GM12878 (cell line): ENCODE measurements around the gene HSF5. TPM values are rescaled to one million over a fixed set of nuclear protein-coding genes. Genes with fewer than 3 reads are reported as not detected.

Experiments
- ATAC-seq: fragments of 200-7000 bp; cut with Tn5 transposase; 3 replicates; pipeline ENCODE4 v1.9.1; 2020; ENCODE audit warnings: mild to moderate bottlenecking, moderate library complexity
- BruUV-seq: library from RNA; stranded (reverse); fragments of 400-500 nt; replicated peaks from 2 replicates; lab custom pipeline; 2021; lab: Mats Ljungman, UMichigan
- CTCF ChIA-PET: fragments of 300-600 bp; sonication (Branson Sonifier 250); formaldehyde crosslinking; extraction: SDS; loops from one replicate; lab custom pipeline; 2021; ENCODE audit warnings: inconsistent platforms; lab: Yijun Ruan, JAX
- POLR2A ChIA-PET: fragments of 350-600 bp; formaldehyde crosslinking; extraction: SDS; loops from one replicate; lab custom pipeline; 2021; ENCODE audit warnings: inconsistent platforms; lab: Charles Lee
- RAD21 ChIA-PET: fragments of 300-600 bp; sonication (Branson Sonifier 250); formaldehyde crosslinking; loops from one replicate; lab custom pipeline; 2023; ENCODE audit warnings: antibody characterized with exemption; ENCODE audit not compliant: unreplicated experiment; lab: Charles Lee
- SMC1A ChIA-PET: fragments of 300-600 bp; sonication (Branson Sonifier 250); formaldehyde crosslinking; loops from one replicate; lab custom pipeline; 2023; ENCODE audit not compliant: unreplicated experiment, uncharacterized antibody; lab: Charles Lee
- DNase-seq: peaks from one replicate; pipeline ENCODE4 v3.0.0-alpha.2; 2011; ENCODE audit warnings: low read depth, low spot score
- FAIRE-seq: peaks from 3 replicates; lab custom pipeline; 2011; peaks lifted over from hg19 to GRCh38; lab: Jason Lieb, UNC
- H2AFZ ChIP-seq: 2 replicates; pipeline ENCODE4 v1.6.0; 2011; ENCODE audit warnings: low read depth, low read length, control low read depth; ENCODE audit not compliant: control insufficient read depth
- H3K27ac ChIP-seq: 2 replicates; pipeline ENCODE4 v1.5.1; 2011; ENCODE audit warnings: control low read depth; ENCODE audit not compliant: control insufficient read depth, insufficient read depth
- H3K27me3 ChIP-seq, 2 experiments: replicated peaks in 1 of 2; 2 replicates each; pipeline versions ENCODE4 v1.6.0 to v1.6.1; 2011; ENCODE audit warnings: low read length in 1 of 2; ENCODE audit not compliant: control insufficient read depth in 2 of 2, insufficient read depth in 2 of 2
- H3K36me3 ChIP-seq, 2 experiments: 2 replicates each; pipeline ENCODE4 v1.5.1; 2011; ENCODE audit warnings: low read length in 1 of 2; ENCODE audit not compliant: control insufficient read depth in 2 of 2, insufficient read depth in 2 of 2
- H3K4me1 ChIP-seq: 2 replicates; pipeline ENCODE4 v1.6.1; 2011; ENCODE audit warnings: mild to moderate bottlenecking, low read length, moderate library complexity, mixed read lengths; ENCODE audit not compliant: control insufficient read depth, insufficient read depth
- H3K4me2 ChIP-seq: 2 replicates; pipeline ENCODE4 v1.6.0; 2011; ENCODE audit warnings: control low read depth; ENCODE audit not compliant: control insufficient read depth, insufficient read depth
- H3K4me3 ChIP-seq: fragments of 200-600 bp; sonication (generic); 2 replicates; pipeline ENCODE4 v1.5.1; 2016
- H3K79me2 ChIP-seq: 2 replicates; pipeline ENCODE4 v1.6.0; 2011; ENCODE audit warnings: low read length; ENCODE audit not compliant: control insufficient read depth, insufficient read depth
- H3K9ac ChIP-seq: 2 replicates; pipeline ENCODE4 v1.8.0; 2011; ENCODE audit warnings: low read length, control low read depth, mixed read lengths; ENCODE audit not compliant: control insufficient read depth, insufficient read depth
- H3K9me3 ChIP-seq: replicated peaks from 3 replicates; pipeline ENCODE4 v1.5.1; 2011; ENCODE audit warnings: mild to moderate bottlenecking, low read length; ENCODE audit not compliant: control insufficient read depth, insufficient read depth
- H4K20me1 ChIP-seq: 2 replicates; pipeline ENCODE4 v1.6.0; 2011; ENCODE audit not compliant: control insufficient read depth, insufficient read depth
- BHLHE40 ChIP-seq, 2 experiments: fragments of 450-650 bp in 1 of 2; IDR thresholded peaks; 2 replicates each; pipeline ENCODE4 v1.6.1; 2011 to 2017; ENCODE audit warnings: low read depth in 2 of 2, borderline replicate concordance in 1 of 2, improper control_type of control experiment in 1 of 2, low read length in 1 of 2, mild to moderate bottlenecking in 1 of 2
- FOS ChIP-seq: IDR thresholded peaks from 3 replicates; pipeline ENCODE4 v1.6.1; 2011; ENCODE audit warnings: borderline replicate concordance; ENCODE audit not compliant: insufficient read length; ENCODE audit errors: extremely low read depth
- MYC ChIP-seq: IDR thresholded peaks from 2 replicates; pipeline ENCODE4 v1.6.1; 2011; ENCODE audit warnings: mild to moderate bottlenecking, low read length, moderate library complexity, inconsistent platforms; ENCODE audit not compliant: insufficient read depth, insufficient replicate concordance, insufficient read length, severe bottlenecking
- WGBS: methylation state at CpG from one replicate; pipeline ENCODE4 v1.1.6; 2016; ENCODE audit warnings: low lambda C conversion rate; ENCODE audit not compliant: insufficient replicate concordance, insufficient coverage; ENCODE audit errors: missing lambda C conversion rate; 5-methylcytosine and 5-hydroxymethylcytosine counted together
- in situ Hi-C: fragments of 300-500 bp; cut with MboI; formaldehyde crosslinking; loops from 9 replicates; pipeline ENCODE4 v1.14.3; 2018; ENCODE audit warnings: mixed read lengths
- intact Hi-C: fragments of 100-400 bp; cut with micrococcal nuclease; formaldehyde crosslinking; loops from one replicate; pipeline ENCODE4 v1.14.2; 2022; ENCODE audit not compliant: unreplicated experiment
- polyA plus RNA-seq, 11 experiments: library from polyadenylated mRNA; depleted of rRNA in 4 of 11; unstranded in 6 of 11; stranded (reverse) in 5 of 11; fragments of >200 nt; fragmentation: Nextera tagmentation in 4 of 11; fragmentation: Illumina TruSeq in 1 of 11; extraction: Ambion mirVana in 4 of 11; extraction: Trizol in 1 of 11; gene quantifications; 1 replicate in 1 of 11; 2 replicates in 10 of 11; pipeline versions ENCODE4 v1.2.1 to v1.2.3, GENCODE V29; 2011 to 2016; ENCODE audit warnings: inconsistent platforms in 2 of 11, missing spikeins in 2 of 11, low read depth in 1 of 11
- total RNA-seq, 4 experiments: library from RNA; depleted of rRNA in 3 of 4; stranded (reverse); fragments of >200 nt in 3 of 4; fragmentation: Illumina TruSeq in 1 of 4; extraction: Trizol in 1 of 4; gene quantifications; 2 replicates each; pipeline versions ENCODE4 v1.2.1 to v1.2.3, GENCODE V29; 2013 to 2021

The HSF5 gene
- total and polyA plus RNA-seq, 10 of the 15 experiments (the other 5 are each of a cell fraction or from before 2014, with no cell fraction given): 0.02 to 0.18 (median 0.06) TPM; not detected in 4

DNA sequence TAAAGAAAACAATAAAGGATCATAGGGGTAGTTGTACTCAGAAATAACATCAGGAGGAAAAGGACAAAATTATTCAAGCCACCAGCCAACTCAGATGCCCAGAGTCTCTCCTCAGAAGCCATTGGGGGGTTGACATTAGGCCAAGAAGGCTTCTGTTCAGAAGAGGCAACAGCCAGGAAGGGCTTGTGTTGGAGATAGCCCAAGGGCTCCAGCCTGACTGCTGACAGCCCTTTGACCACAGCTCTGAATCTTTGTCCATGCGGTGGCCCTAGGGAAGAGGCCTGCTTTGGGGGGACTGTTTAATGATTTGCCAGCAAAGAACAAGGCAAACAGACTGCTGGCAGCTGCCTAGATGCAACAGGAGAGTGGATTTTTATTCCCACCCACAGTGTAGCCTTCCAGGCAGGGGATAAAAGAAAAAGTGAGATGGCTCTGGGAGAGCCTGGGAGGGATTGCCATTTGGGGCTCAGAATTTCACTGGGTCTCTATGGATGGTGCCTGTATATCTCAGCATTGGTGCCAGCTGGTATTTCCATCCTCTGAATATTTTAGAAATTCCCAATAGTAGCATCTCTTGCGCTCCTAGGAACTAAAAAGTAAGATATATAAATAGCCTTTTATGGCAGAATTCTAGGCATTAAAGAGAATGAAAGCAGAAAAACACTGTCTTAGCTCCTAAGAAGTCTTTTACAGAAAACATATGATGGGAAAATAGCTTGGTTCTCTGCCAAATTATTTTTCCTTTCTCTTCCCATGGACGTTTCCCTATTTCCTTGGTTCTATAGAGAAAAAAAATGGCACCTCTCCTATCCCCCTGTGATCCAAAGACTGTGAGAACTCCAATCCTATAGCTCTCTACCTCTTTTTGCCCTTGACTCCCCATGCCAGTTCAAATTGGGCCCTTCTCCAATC is 106.8 kb downstream of the HSF5 start:
- no peak overlapping the region; the same call in 1 of the 2 replicates for H3K4me2 ChIP-seq

More for the DNA sequence above, 106.8 kb downstream of the HSF5 start:
- ATAC-seq: no peak
- intact Hi-C loops (loop anchor here (2.0 kb wide), 1 partner anchor 33 kb away; no protein-coding TSS in a partner anchor), in situ Hi-C loops (no loop called here)
- RAD21 ChIA-PET: interaction anchor here (0.7 to 8.4 kb wide), 7 partner anchors 9 to 39 kb away, joined by 3 to 70 read pairs (median 3); partner anchors contain the start of genes RNF43 and SUPT4H1
- SMC1A ChIA-PET: interaction anchor here (1.0 to 7.5 kb wide), 12 partner anchors 10 to 145 kb away, joined by 3 to 74 read pairs (median 4); partner anchors contain the start of genes RNF43 and SUPT4H1
- Histone ChIP-seq H4K20me1 (no peaks in the 10 kb centered on the region), H3K9me3 (no peaks in the 10 kb centered on the region), H3K36me3 (no peaks in the 10 kb centered on the region; a peak in 2 of 4 replicates), H2AFZ (no peak overlapping the region), H3K4me1 (peaks cover 19% of the 10 kb centered on the region), H3K9ac (no peak overlapping the region), H3K79me2 (peaks cover 4% of the 10 kb centered on the region)
- BruUV-seq: no TSS peak
- 80% methylated on average over 3 of the region's 3 CpGs for WGBS
- CTCF ChIA-PET: interaction anchor here (1.0 to 3.6 kb wide), 10 partner anchors 17 to 64 kb away, joined by 3 to 17 read pairs (median 4); partner anchors contain the start of genes RNF43 and SUPT4H1
- TF ChIP-seq FOS: no peak
- TF ChIP-seq BHLHE40 (IDR thresholded peaks at IDR 0.05; ENCODE audit: borderline replicate concordance in 1 of 2, low read depth in 2 of 2, low read length in 1 of 2): no peak
- TF ChIP-seq MYC: no peak
- TF ChIP-seq, all 136 proteins: peak for 0
- H3K27ac ChIP-seq: no peak overlapping the region
- no peaks in the 10 kb centered on the region for H3K27me3 ChIP-seq
- DNase-seq (no peak), FAIRE-seq (no peak)
- no peak overlapping the region for H3K4me3 ChIP-seq
- POLR2A ChIA-PET: interaction anchor here (0.5 to 5.9 kb wide), 11 partner anchors 10 to 1124 kb away, joined by 3 to 29 read pairs (median 4); partner anchors contain the start of genes RNF43 and SUPT4H1
